Parathyroid adenoma (tissue), 2 donors: ENCODE data around the gene CDH10.

Source experiments
- H2AFZ ChIP-seq: fragments of 300-600 bp; sonication (generic); one replicate; pipeline ENCODE4 v1.7.0; 2017; ENCODE audit warnings: antibody characterized with exemption, mild to moderate bottlenecking
- H3K27ac ChIP-seq: fragments of 300-600 bp; sonication (generic); one replicate; pipeline ENCODE4 v1.7.0; 2017
- H3K27me3 ChIP-seq: fragments of 300-600 bp; sonication (generic); one replicate; pipeline ENCODE4 v1.7.0; 2017; ENCODE audit warnings: low read length; ENCODE audit not compliant: control insufficient read depth, insufficient read depth
- H3K36me3 ChIP-seq: fragments of 300-600 bp; sonication (generic); one replicate; pipeline ENCODE4 v1.7.0; 2017; ENCODE audit warnings: low read length; ENCODE audit not compliant: control insufficient read depth, insufficient read depth
- H3K4me1 ChIP-seq: fragments of 300-600 bp; sonication (generic); one replicate; pipeline ENCODE4 v1.7.0; 2017; ENCODE audit warnings: control low read depth
- H3K4me2 ChIP-seq: fragments of 300-600 bp; sonication (generic); one replicate; pipeline ENCODE4 v1.7.0; 2017; ENCODE audit warnings: low read length
- H3K4me3 ChIP-seq: fragments of 300-600 bp; sonication (generic); one replicate; pipeline ENCODE4 v1.7.0; 2017; ENCODE audit warnings: low read depth, low read length
- H3K79me2 ChIP-seq: fragments of 300-600 bp; sonication (generic); one replicate; pipeline ENCODE4 v1.7.0; 2017; ENCODE audit warnings: control low read depth
- H3K9ac ChIP-seq: fragments of 300-600 bp; sonication (generic); one replicate; pipeline ENCODE4 v1.7.0; 2017; ENCODE audit warnings: mild to moderate bottlenecking
- H3K9me3 ChIP-seq: fragments of 300-600 bp; sonication (generic); one replicate; pipeline ENCODE4 v1.7.0; 2017; ENCODE audit warnings: low read length; ENCODE audit not compliant: control insufficient read depth
- TF ChIP-seq, protein P1 (sequence below): fragments of 300-600 bp; sonication (generic); IDR thresholded peaks from one replicate; pipeline ENCODE4 v1.7.0; 2017; ENCODE audit warnings: antibody characterized with exemption, mild to moderate bottlenecking
- donor health status: primary hyperparathyroidism.

Gene CDH10

DNA sequence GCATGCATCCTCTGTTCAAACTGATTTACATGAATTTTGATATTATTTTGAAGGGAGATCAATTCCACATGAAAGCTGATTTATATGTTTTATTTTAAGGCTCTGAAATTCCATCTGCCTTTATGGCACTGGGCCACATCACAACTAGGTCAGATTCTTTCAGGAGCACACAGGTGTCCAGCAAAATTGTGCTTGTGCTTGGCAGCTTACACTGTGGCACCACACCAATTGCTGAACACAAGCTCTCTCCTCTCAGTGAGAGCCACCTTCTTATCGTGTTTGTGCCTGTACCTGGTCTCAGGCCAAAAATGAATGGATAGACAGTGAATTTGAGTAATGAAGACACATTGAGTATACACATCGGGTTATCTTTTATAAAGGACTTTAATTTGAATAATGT is 200.4 kb downstream of the CDH10 start:
- no peaks in the 10 kb centered on the region for H3K36me3 ChIP-seq
- no peaks in the 10 kb centered on the region for H3K27me3 ChIP-seq
- H3K27ac ChIP-seq, result no peak overlapping the region
- H2AFZ ChIP-seq, result no peak overlapping the region
- no peak overlapping the region for H3K4me2 ChIP-seq
- H3K79me2 ChIP-seq, result no peaks in the 10 kb centered on the region
- TF ChIP-seq, protein P1, sequence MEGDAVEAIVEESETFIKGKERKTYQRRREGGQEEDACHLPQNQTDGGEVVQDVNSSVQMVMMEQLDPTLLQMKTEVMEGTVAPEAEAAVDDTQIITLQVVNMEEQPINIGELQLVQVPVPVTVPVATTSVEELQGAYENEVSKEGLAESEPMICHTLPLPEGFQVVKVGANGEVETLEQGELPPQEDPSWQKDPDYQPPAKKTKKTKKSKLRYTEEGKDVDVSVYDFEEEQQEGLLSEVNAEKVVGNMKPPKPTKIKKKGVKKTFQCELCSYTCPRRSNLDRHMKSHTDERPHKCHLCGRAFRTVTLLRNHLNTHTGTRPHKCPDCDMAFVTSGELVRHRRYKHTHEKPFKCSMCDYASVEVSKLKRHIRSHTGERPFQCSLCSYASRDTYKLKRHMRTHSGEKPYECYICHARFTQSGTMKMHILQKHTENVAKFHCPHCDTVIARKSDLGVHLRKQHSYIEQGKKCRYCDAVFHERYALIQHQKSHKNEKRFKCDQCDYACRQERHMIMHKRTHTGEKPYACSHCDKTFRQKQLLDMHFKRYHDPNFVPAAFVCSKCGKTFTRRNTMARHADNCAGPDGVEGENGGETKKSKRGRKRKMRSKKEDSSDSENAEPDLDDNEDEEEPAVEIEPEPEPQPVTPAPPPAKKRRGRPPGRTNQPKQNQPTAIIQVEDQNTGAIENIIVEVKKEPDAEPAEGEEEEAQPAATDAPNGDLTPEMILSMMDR, result no peak
- no peaks in the 10 kb centered on the region for H3K4me1 ChIP-seq
- no peak overlapping the region for H3K9ac ChIP-seq
- no peaks in the 10 kb centered on the region for H3K9me3 ChIP-seq
- H3K4me3 ChIP-seq, result no peak overlapping the region

DNA sequence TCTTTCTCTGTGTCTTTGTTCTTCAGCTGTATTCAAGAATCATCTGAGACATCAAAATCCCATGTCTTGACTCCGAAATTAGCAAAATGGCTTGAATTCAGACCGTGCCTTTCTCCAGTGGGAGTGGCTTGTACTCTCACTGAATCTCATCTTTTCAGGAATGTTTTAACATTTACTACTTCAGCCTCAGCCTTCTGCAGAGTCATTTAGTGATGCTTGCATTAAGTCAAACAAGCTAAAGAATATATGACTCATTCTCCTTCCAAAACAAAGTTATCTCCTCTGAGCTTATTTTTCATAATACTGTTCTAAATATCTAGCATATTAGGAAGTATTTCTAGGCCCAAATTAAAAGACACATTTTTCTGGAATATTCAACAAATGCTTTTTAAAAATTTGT is 205.3 kb downstream of the CDH10 start:
- Histone ChIP-seq H3K27ac (no peak overlapping the region), H3K4me3 (no peak overlapping the region), H3K9ac (no peak overlapping the region), H3K4me1 (no peaks in the 10 kb centered on the region), H3K79me2 (no peaks in the 10 kb centered on the region), H3K36me3 (no peaks in the 10 kb centered on the region), H3K4me2 (no peak overlapping the region), H3K9me3 (no peaks in the 10 kb centered on the region), H2AFZ (no peak overlapping the region), H3K27me3 (no peaks in the 10 kb centered on the region)
- TF ChIP-seq, protein P1, result no peak
